Measurements from ENCODE around the gene IFNA10. TPM values are rescaled to one million over a fixed set of nuclear protein-coding genes. Genes with fewer than 3 reads are reported as not detected.

The IFNA10 gene
- total and polyA plus RNA-seq, 10 of the 15 experiments (the other 5 are each of a cell fraction or from before 2014, with no cell fraction given) = not detected

DNA sequence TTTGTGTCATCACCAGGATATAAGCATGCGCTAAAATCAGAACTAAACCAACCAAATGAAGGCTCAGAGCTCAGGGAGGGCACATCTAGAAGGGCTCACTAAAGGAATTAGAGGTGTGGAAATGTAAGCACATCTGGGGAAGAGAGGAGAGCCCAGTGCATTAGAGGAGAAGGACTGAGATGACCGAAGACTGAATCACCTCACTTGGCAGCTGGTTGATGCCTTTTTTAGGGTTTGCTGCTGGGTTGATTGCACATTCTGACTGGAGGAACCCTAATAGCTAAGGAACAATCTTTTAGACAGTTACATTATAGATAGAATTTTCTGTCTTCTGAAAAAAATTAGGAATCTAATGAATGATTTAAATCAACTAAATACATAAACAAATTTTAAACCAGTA is 32.3 kb downstream of the IFNA10 start:
- ChIA-PET RAD21 (ENCODE audit: unreplicated experiment) (interaction anchor here (1.0 kb wide), 1 partner anchor 9 kb away, joined by 3 read pairs; no protein-coding TSS in a partner anchor), SMC1A (ENCODE audit: uncharacterized antibody, unreplicated experiment) (interaction anchor here (0.9 to 1.5 kb wide), 2 partner anchors 8 to 21 kb away, joined by 3 to 4 read pairs; no protein-coding TSS in a partner anchor), CTCF (interaction anchor here (0.9 to 2.4 kb wide), 4 partner anchors 8 to 61 kb away, joined by 4 to 16 read pairs (median 5); no protein-coding TSS in a partner anchor), POLR2A (no interaction called here)
- Histone ChIP-seq H3K27me3 (replicated peaks in 1 of 2; ENCODE audit: control insufficient read depth in 2 of 2, insufficient read depth in 2 of 2, low read length in 1 of 2) (no peaks in the 10 kb centered on the region; a peak in 1 of 4 replicates), H3K36me3 (ENCODE audit: control insufficient read depth in 2 of 2, insufficient read depth in 2 of 2, low read length in 1 of 2) (no peaks in the 10 kb centered on the region), H2AFZ (ENCODE audit: control insufficient read depth, low read depth, low read length) (no peak overlapping the region), H3K27ac (ENCODE audit: control insufficient read depth, insufficient read depth) (no peak overlapping the region), H3K4me2 (ENCODE audit: control insufficient read depth, insufficient read depth) (no peak overlapping the region), H3K4me1 (ENCODE audit: control insufficient read depth, insufficient read depth, low read length) (no peaks in the 10 kb centered on the region), H3K79me2 (ENCODE audit: control insufficient read depth, insufficient read depth, low read length) (no peaks in the 10 kb centered on the region), H3K9me3 (replicated peaks; ENCODE audit: control insufficient read depth, insufficient read depth, low read length) (no peaks in the 10 kb centered on the region), H3K4me3 (no peak overlapping the region), H4K20me1 (ENCODE audit: control insufficient read depth, insufficient read depth) (no peaks in the 10 kb centered on the region), H3K9ac (ENCODE audit: control insufficient read depth, insufficient read depth, low read length) (no peak overlapping the region)
- 48% methylated on average over 2 of the region's 2 CpGs for WGBS (ENCODE audit: insufficient coverage, insufficient replicate concordance, low lambda C conversion rate, missing lambda C conversion rate)
- in situ Hi-C loops (cut with MboI) = no loop called here
- FAIRE-seq (no peak), DNase-seq (ENCODE audit: low read depth, low spot score) (no peak), ATAC-seq (no peak)
- TF ChIP-seq NBN (IDR thresholded peaks at IDR 0.05) = no peak
- TF ChIP-seq CREB1 (IDR thresholded peaks at IDR 0.05; ENCODE audit: low read depth) = no peak
- TF ChIP-seq ATF7 (IDR thresholded peaks at IDR 0.05; ENCODE audit: low read depth) = no peak
- TF ChIP-seq ESRRA (IDR thresholded peaks at IDR 0.05; ENCODE audit: low read length) = no peak
- TF ChIP-seq ASH2L (IDR thresholded peaks at IDR 0.05; ENCODE audit: borderline replicate concordance, low read depth) = no peak
- TF ChIP-seq POLR2AphosphoS2 (IDR thresholded peaks at IDR 0.05; ENCODE audit: low read depth, low read length) = no peak
- no peak for TF ChIP-seq WRNIP1 (IDR thresholded peaks at IDR 0.05; ENCODE audit: borderline replicate concordance, low read depth, low read length)
- no peak for TF ChIP-seq SMAD5 (IDR thresholded peaks at IDR 0.05; ENCODE audit: low read depth)
- no peak for TF ChIP-seq HDAC2 (IDR thresholded peaks at IDR 0.05)
- no peak for TF ChIP-seq CTCF (IDR thresholded peaks at IDR 0.05 in 2 of 3, conservative IDR thresholded peaks at IDR 0.05 in 1 of 3; ENCODE audit: control insufficient read depth in 2 of 3, extremely low read depth in 1 of 3, insufficient read depth in 1 of 3, low read depth in 3 of 3, low read length in 3 of 3)
- no peak for TF ChIP-seq IRF4 (IDR thresholded peaks at IDR 0.05; ENCODE audit: low read depth, low read length)
- intact Hi-C loops (cut with micrococcal nuclease; ENCODE audit: unreplicated experiment) = no loop called here
- BruUV-seq (replicated peaks) = no TSS peak

All from GM12878 (cell line).